Measurements from ENCODE around the gene GRAMD1B. TPM values are rescaled to one million over a fixed set of nuclear protein-coding genes. Genes with fewer than 3 reads are reported as not detected.

Gene GRAMD1B
- total RNA-seq, 1 experiment from 2014 or later: 12.7 TPM

GRCh38 chr11:123487157-123487744 lies 57.2 kb downstream of the GRAMD1B start:
- POLR2A ChIA-PET: no interaction called here
- ATAC-seq (no peak), DNase-seq (ENCODE audit: low read depth, low spot score) (no peak)
- no TSS peak for BruUV-seq (replicated peaks)
- Histone ChIP-seq H3K4me3 (replicated peaks in 1 of 2; ENCODE audit: low read depth in 1 of 2, low read length in 2 of 2) (no peak overlapping the region), H3K36me3 (ENCODE audit: control insufficient read depth in 1 of 2, insufficient read depth in 2 of 2, low read length in 2 of 2) (no peaks in the 10 kb centered on the region), H3K9me3 (ENCODE audit: control insufficient read depth in 1 of 2, insufficient read depth in 1 of 2, low read depth in 1 of 2, low read length in 2 of 2) (no peaks in the 10 kb centered on the region), H3K9ac (ENCODE audit: low read length) (no peak overlapping the region), H3K27me3 (ENCODE audit: insufficient read depth, low read length) (no peaks in the 10 kb centered on the region), H4K20me1 (ENCODE audit: insufficient read depth) (no peaks in the 10 kb centered on the region), H3K4me2 (ENCODE audit: low read length) (no peak overlapping the region), H3K9me2 (ENCODE audit: insufficient read depth) (no peaks in the 10 kb centered on the region), H3K79me2 (ENCODE audit: insufficient read depth, low read length) (no peaks in the 10 kb centered on the region), H3K27ac (ENCODE audit: low read depth, low read length) (no peak overlapping the region), H2AFZ (ENCODE audit: low read depth, low read length, poor library complexity, severe bottlenecking) (no peak overlapping the region), H3K4me1 (ENCODE audit: control insufficient read depth in 1 of 2, insufficient read depth in 2 of 2, low read length in 2 of 2) (peaks cover 0 to 15% of the 10 kb centered on the region in 2 experiments; a peak in 2 of 4 replicates)
- TF ChIP-seq FOSL1 (IDR thresholded peaks at IDR 0.05; ENCODE audit: low read depth): no peak
- TF ChIP-seq EZH2phosphoT487 (IDR thresholded peaks at IDR 0.05; ENCODE audit: borderline replicate concordance): no peak
- no peak for TF ChIP-seq POLR2A (IDR thresholded peaks at IDR 0.05; ENCODE audit: borderline replicate concordance, extremely low read depth, insufficient read depth, insufficient read length)
- no peak for TF ChIP-seq REST (IDR thresholded peaks at IDR 0.05; ENCODE audit: low read depth)
- no peak for TF ChIP-seq SRF (IDR thresholded peaks at IDR 0.05; ENCODE audit: low read depth)
- no peak for TF ChIP-seq CTCF (IDR thresholded peaks at IDR 0.05 in 2 of 3, conservative IDR thresholded peaks at IDR 0.05 in 1 of 3; ENCODE audit: borderline replicate concordance in 1 of 3, insufficient read depth in 1 of 3, low read depth in 2 of 3, low read length in 2 of 3)
- TF ChIP-seq EZH2 (IDR thresholded peaks at IDR 0.05): no peak
- TF ChIP-seq, protein P1, sequence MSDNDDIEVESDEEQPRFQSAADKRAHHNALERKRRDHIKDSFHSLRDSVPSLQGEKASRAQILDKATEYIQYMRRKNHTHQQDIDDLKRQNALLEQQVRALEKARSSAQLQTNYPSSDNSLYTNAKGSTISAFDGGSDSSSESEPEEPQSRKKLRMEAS (IDR thresholded peaks at IDR 0.05): no peak
- TF ChIP-seq SP1 (IDR thresholded peaks at IDR 0.05; ENCODE audit: low read depth): no peak
- no peak for TF ChIP-seq CBX3 (IDR thresholded peaks at IDR 0.05; ENCODE audit: low read depth)
- TF ChIP-seq ZBTB33 (IDR thresholded peaks at IDR 0.05; ENCODE audit: extremely low read depth, insufficient replicate concordance, low read length): no peak
- TF ChIP-seq, protein P2, sequence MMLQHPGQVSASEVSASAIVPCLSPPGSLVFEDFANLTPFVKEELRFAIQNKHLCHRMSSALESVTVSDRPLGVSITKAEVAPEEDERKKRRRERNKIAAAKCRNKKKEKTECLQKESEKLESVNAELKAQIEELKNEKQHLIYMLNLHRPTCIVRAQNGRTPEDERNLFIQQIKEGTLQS (IDR thresholded peaks at IDR 0.05): no peak
- no peak for TF ChIP-seq ELF1 (IDR thresholded peaks at IDR 0.05; ENCODE audit: borderline replicate concordance, low read depth)
- no peak for TF ChIP-seq SIN3A (IDR thresholded peaks at IDR 0.05; ENCODE audit: low read depth)
- TF ChIP-seq CEBPB (IDR thresholded peaks at IDR 0.05; ENCODE audit: low read depth): no peak
- TF ChIP-seq ZNF274 (IDR thresholded peaks at IDR 0.05; ENCODE audit: low read depth, low read length): no peak
- no peak for TF ChIP-seq RAD21 (IDR thresholded peaks at IDR 0.05; ENCODE audit: low read depth)
- no peak for TF ChIP-seq POLR2AphosphoS5 (IDR thresholded peaks at IDR 0.05; ENCODE audit: low read depth, low read length)
- RAD21 ChIA-PET (ENCODE audit: low non-redundant PET in 1 of 2, low total read pairs in 2 of 2, uncharacterized antibody in 2 of 2, unreplicated experiment in 2 of 2): no interaction called here
- CTCF ChIA-PET: interaction anchor here (1.2 kb wide), 1 partner anchor 80 kb away, joined by 3 read pairs; no protein-coding TSS in a partner anchor
- intact Hi-C loops (cut with micrococcal nuclease): no loop called here
